DND-41 (cell line): Measurements from ENCODE around the gene RTRAF.

Experiments
- ATAC-seq: fragments of 200-7000 bp; cut with Tn5 transposase; 3 replicates; pipeline ENCODE4 v1.9.1; 2021; ENCODE audit warnings: low read depth; ENCODE audit not compliant: insufficient read depth
- DNase-seq: peaks from one replicate; pipeline ENCODE4 v3.0.0-alpha.2; 2020
- H2AFZ ChIP-seq: 2 replicates; pipeline ENCODE4 v1.6.0; 2012; ENCODE audit warnings: low read depth, low read length
- H3K27ac ChIP-seq: 2 replicates; pipeline ENCODE4 v1.5.1; 2012; ENCODE audit warnings: low read length, inconsistent platforms
- H3K27me3 ChIP-seq: fragments of 200-600 bp; sonication (generic); 2 replicates; pipeline ENCODE4 v1.6.0; 2012; ENCODE audit warnings: low read length, mild to moderate bottlenecking, inconsistent platforms; ENCODE audit not compliant: insufficient read depth, poor library complexity
- H3K36me3 ChIP-seq: 2 replicates; pipeline ENCODE4 v1.5.1; 2012; ENCODE audit warnings: low read length, inconsistent platforms; ENCODE audit not compliant: insufficient read depth
- H3K4me1 ChIP-seq: 2 replicates; pipeline ENCODE4 v1.5.1; 2012; ENCODE audit warnings: mild to moderate bottlenecking, low read length; ENCODE audit not compliant: insufficient read depth
- H3K4me2 ChIP-seq: 2 replicates; pipeline ENCODE4 v1.6.0; 2012; ENCODE audit warnings: mild to moderate bottlenecking, moderate library complexity, low read length, inconsistent platforms; ENCODE audit not compliant: insufficient read depth
- H3K4me3 ChIP-seq, 2 experiments: fragments of 200-600 bp in 1 of 2; shearing (Covaris generic) in 1 of 2; 2 replicates each; pipeline ENCODE4 v1.5.1; 2012 to 2016; ENCODE audit warnings: inconsistent platforms in 2 of 2, low read length in 2 of 2, mild to moderate bottlenecking in 2 of 2, low read depth in 1 of 2, moderate library complexity in 1 of 2
- H3K79me2 ChIP-seq: 2 replicates; pipeline ENCODE4 v1.6.0; 2012; ENCODE audit warnings: low read length, inconsistent platforms; ENCODE audit not compliant: insufficient read depth
- H3K9ac ChIP-seq: 2 replicates; pipeline ENCODE4 v1.6.0; 2012; ENCODE audit warnings: low read depth, mild to moderate bottlenecking, inconsistent platforms, low read length, moderate library complexity
- H3K9me3 ChIP-seq: 2 replicates; pipeline ENCODE4 v1.5.1; 2012; ENCODE audit warnings: low read length, moderate library complexity, mild to moderate bottlenecking, inconsistent platforms; ENCODE audit not compliant: insufficient read depth, severe bottlenecking
- H4K20me1 ChIP-seq: 2 replicates; pipeline ENCODE4 v1.6.0; 2012; ENCODE audit warnings: low read length; ENCODE audit not compliant: insufficient read depth
- EZH2 ChIP-seq: IDR thresholded peaks from 3 replicates; pipeline ENCODE4 v1.6.1; 2012; ENCODE audit warnings: borderline replicate concordance, low read depth, mild to moderate bottlenecking, moderate library complexity, low read length, inconsistent platforms; ENCODE audit not compliant: severe bottlenecking
- TF ChIP-seq, protein P1 (sequence below): IDR thresholded peaks from 2 replicates; pipeline ENCODE4 v1.5.1; 2012; ENCODE audit warnings: borderline replicate concordance, low read length, moderate library complexity, mild to moderate bottlenecking; ENCODE audit not compliant: poor library complexity, severe bottlenecking; ENCODE audit errors: extremely low read depth

Gene RTRAF

DNA sequence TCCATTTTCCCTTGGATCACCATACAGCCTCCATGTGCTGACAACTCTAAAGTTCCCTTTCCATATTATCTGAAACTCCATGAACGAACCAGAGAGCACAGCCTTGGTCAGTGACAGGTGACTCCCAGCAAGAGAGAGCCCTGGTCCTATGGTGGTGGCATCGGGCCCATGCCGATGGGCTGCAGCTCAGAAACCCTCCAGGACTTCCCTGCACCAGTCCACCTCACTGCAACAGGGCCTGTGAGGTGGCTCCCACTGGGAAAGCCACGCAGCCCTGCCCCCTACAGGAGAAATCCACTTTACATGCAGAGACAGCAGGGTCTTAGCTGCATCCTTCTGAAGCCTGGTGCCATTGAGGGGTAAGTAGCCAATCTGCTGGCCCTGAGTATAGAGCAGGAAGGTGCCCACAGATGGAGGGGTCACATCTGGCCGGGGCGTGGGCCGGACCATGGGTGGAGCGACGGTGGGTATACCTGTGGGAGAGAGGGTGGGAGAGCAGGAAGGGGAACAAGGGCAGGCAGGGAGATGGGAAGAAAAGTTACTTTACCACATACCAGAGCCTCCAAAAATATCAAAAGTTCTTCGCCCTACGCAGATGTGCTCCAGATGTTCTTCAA lies 24.7 kb downstream of the RTRAF start:
- Histone ChIP-seq H3K27me3 (no peaks in the 10 kb centered on the region), H3K9me3 (no peaks in the 10 kb centered on the region), H3K79me2 (no peaks in the 10 kb centered on the region), H2AFZ (no peak overlapping the region), H4K20me1 (no peaks in the 10 kb centered on the region), H3K36me3 (peaks cover 41% of the 10 kb centered on the region), H3K4me1 (peaks cover 49% of the 10 kb centered on the region), H3K4me2 (no peak overlapping the region), H3K4me3 (no peak overlapping the region), H3K9ac (no peak overlapping the region), H3K27ac (peak overlapping the region; percentile 48)
- DNase-seq (peak; percentile 39), ATAC-seq (peak; percentile 50)
- TF ChIP-seq, protein P1, sequence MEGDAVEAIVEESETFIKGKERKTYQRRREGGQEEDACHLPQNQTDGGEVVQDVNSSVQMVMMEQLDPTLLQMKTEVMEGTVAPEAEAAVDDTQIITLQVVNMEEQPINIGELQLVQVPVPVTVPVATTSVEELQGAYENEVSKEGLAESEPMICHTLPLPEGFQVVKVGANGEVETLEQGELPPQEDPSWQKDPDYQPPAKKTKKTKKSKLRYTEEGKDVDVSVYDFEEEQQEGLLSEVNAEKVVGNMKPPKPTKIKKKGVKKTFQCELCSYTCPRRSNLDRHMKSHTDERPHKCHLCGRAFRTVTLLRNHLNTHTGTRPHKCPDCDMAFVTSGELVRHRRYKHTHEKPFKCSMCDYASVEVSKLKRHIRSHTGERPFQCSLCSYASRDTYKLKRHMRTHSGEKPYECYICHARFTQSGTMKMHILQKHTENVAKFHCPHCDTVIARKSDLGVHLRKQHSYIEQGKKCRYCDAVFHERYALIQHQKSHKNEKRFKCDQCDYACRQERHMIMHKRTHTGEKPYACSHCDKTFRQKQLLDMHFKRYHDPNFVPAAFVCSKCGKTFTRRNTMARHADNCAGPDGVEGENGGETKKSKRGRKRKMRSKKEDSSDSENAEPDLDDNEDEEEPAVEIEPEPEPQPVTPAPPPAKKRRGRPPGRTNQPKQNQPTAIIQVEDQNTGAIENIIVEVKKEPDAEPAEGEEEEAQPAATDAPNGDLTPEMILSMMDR = peak; percentile 64
- TF ChIP-seq EZH2 = no peak

GRCh38 chr14:52014601-52015267 lies 25.4 kb downstream of the RTRAF start:
- H3K4me2 ChIP-seq = no peak overlapping the region
- ATAC-seq (peak; percentile 37; the same call in 2 of the 3 replicates), DNase-seq (peak; percentile 54)
- no peak overlapping the region for H3K9ac ChIP-seq
- H3K4me3 ChIP-seq = no peak overlapping the region
- no peaks in the 10 kb centered on the region for H4K20me1 ChIP-seq
- H3K27ac ChIP-seq = peak overlapping the region; percentile 52
- H2AFZ ChIP-seq = no peak overlapping the region
- TF ChIP-seq, protein P1 = no peak
- TF ChIP-seq EZH2 = no peak
- 0 out of 2 replicates have a peak, but pooled peaks cover 1% of the 10 kb centered on the region for H3K79me2 ChIP-seq
- peaks cover 34% of the 10 kb centered on the region for H3K36me3 ChIP-seq
- H3K4me1 ChIP-seq = peaks cover 56% of the 10 kb centered on the region
- no peaks in the 10 kb centered on the region for H3K27me3 ChIP-seq
- H3K9me3 ChIP-seq = no peaks in the 10 kb centered on the region

GRCh38 chr14:52015411-52016030 lies 26.2 kb downstream of the RTRAF start:
- ATAC-seq (peak; percentile 30; the same call in 1 of the 3 replicates), DNase-seq (no peak)
- H3K27ac ChIP-seq = peak overlapping the region; percentile 52

More at GRCh38 chr14:52015411-52016030, 26.2 kb downstream of the RTRAF start:
- Histone ChIP-seq H3K4me1 (peaks cover 63% of the 10 kb centered on the region), H3K79me2 (0 out of 2 replicates have a peak, but pooled peaks cover 3% of the 10 kb centered on the region), H3K4me2 (no peak overlapping the region), H3K36me3 (peaks cover 27% of the 10 kb centered on the region), H3K27me3 (no peaks in the 10 kb centered on the region), H3K4me3 (no peak overlapping the region), H3K9ac (no peak overlapping the region), H4K20me1 (no peaks in the 10 kb centered on the region), H3K9me3 (no peaks in the 10 kb centered on the region), H2AFZ (no peak overlapping the region)
- TF ChIP-seq EZH2 = no peak
- TF ChIP-seq, protein P1 = peak; percentile 59
